HG03432 (cell line): Measurements from ENCODE around the gene S1PR3.

ENCODE experiments used
- ATAC-seq: cut with Tn5 transposase; IDR thresholded peaks from one replicate; pipeline ENCODE4 v1.9.1; 2021; ENCODE audit warnings: mild to moderate bottlenecking, moderate library complexity; ENCODE audit not compliant: unreplicated experiment

The S1PR3 gene

DNA sequence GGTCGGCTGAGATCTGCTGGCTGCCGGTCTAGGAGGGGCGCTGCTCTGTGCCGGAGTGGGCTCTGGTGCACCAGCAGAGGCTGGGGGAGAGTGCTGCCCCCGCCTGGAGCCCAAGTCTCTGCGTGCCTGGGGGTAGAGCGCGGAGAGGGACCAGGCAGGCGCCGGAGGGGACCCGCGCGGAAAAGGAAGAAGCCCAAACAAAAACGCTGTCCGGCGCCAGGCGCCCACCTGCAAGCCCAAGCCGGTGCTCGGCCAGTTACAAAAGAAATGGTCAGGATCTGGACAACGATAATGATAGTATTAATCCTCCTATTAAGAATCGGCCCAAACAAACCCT lies 571 bp upstream of the S1PR3 start:
- no peak for ATAC-seq

DNA sequence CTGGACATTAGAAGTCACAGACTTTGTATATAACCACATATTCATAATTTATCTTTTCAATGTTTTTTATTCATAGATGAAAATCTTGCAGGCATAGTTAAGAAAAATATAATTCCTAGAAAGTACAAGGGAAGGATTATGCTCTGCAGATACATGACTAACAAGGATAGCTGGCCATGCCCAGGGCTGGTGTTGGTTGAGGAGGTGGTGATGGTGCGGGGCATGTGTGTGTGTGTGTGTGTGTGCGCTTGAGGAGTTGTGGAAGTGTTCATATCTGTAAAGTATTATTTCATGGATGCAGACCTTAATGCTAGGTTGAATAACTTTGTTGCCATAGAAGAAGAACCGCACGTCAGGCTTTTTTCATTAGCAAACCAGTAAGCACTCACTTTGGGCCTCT lies 1.3 kb downstream of the S1PR3 start:
- no peak for ATAC-seq

DNA sequence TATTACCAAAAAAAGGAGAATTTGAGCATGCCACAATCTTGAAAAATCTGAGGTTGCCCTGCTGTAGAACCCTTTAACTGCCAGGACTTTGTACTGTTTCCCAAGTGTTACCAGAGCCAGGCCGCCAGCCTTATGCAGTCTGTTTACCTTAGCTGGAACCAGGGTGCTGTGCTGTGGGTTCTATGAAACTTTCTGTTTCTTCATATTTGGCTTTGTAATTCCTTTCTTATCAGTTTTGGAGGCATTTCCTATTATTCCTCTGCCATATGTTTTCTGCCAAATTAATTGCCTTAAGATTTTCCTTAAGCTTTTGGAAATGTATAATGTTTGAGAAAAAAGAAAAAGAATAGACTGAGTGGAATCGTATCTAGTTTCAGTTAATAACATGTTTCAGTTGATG lies 2.1 kb downstream of the S1PR3 start:
- ATAC-seq = no peak

DNA sequence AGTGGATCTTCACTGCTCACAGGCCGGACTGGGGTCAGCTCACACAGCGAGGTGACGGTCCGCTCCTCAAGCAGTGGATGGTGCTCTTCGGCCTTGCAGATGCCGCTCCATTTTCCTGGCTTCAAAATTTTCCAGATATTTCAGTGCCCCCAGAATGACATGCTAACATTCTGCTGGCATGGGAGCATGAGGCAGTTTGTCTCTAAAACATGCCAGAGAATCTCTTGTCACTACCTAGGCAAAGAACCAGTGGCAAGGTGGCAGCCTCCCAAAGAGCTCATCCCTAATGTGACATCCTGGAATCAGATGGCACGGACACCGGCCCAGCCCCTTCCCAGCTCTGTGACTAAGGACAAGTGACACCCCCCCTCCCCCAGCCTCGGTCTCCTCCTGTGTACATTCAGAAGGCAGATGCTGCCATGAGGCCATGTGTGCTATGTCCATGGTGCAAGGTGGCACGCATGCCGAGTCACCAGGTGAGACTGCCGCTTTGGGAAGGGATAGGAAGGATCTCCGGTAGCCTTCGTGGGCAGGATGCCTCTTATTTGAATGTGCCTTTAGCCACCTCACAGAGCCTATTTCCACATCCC lies 2.7 kb downstream of the S1PR3 start:
- ATAC-seq = no peak

DNA sequence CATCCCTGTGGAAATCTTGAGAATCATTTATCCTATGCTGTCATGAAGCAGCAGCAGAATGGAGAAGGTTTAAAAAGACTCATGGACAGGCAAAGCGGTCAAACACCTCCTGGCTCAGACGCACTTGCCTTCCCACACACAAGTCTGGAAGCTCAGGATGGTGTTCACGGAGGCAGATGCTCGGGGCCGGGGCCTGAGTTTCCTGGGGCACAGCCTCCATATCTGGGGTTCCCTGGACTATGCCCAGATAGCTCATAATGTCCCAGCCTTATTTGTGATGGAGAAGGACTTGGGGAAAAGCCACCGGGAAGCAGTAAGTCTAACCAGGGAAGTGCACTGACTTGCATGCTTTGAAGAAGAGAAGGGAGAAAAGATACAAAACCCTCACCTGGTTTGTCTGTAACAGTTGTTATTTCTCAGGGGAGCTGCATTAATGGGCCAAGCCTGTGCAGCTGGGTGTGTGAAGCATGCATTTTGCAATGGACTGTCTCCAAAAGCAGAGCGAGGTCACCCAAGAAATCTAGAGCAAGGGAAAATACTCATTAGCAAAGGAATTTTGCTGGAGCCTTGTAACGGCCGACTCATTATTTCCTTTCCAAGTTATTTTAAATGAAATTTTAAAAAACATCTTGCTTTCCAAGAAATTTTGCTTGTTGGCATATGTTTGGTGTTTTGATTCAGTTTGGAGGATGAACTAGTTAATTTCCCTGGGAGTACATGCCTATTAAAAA lies 3.4 kb downstream of the S1PR3 start:
- no peak for ATAC-seq

DNA sequence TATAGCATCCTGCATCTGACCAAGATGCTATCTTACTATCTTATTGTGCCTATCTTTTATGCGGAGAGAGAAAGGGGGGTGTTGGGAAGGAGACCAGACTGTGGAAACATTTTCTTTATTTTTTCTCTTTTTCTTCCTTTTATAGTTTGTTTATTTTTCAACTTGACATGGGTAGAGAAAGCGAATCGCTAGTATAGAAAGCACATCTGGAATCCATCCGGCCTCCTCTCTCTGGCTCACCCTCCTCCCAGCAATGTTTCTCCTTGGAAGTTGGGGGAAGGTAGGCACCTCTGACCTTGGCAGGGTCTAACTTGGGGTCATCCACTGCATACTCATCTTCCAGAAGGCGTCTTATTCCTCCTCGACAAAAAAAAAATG lies 3.9 kb downstream of the S1PR3 start:
- no peak for ATAC-seq

DNA sequence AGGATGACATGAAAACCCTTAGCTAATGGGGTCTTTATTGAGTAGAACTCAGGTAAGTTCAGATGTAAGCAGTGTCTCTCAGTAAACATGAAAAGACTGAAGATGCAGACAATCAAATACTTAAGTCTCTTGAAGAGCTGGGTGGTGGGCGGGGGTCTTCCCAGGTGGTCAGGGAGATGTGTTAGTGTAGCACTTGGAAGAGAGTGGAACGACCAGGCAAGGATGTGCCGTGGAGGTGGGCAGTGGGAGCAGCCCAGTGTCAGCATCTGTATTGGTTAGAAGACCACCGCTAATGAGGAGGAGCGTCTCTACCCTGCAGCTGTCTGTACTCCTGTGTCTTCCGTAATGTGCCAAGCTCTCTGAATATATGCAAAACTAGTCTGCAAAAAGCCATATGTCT lies 4.4 kb downstream of the S1PR3 start:
- no peak for ATAC-seq

DNA sequence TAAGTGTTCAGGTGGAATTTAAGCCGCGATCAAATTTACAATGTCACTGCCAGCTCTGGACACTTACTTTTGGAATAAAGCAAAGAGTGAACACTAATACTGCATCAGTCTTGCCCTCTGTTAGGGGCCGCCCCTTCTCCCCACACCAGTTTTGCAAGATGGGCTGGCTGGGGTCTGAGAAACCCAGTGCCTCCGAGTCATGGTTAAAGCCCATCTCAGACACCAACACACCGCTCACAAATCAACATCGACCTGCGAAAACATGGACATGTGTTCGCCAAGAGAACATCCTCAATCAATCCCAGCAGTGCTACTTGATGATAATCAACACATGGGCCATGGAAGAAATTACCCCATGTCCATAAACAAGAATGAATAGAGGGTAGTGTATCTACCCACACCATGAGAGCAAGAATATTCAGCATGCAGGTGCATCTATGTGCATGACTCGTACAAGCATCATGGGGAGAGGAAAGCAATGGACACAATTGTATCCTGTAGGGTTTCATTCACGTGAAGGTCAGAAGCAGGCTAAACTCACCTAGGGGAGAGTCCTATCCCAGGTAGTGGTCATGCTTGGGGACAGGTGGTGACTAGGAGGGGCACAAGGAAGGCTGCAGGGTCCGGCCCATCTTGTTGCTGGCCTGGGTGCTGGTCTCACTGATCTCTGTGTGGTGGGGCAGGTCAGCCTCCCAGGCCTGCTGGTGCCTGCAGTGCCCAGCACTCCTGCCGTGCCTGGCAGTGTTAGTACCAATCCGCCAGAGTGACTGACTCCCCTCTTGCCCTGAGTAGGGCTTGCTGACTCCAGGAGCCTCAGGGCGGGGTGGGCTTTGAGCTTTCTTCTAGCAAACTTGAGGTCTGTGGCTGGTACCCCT lies 5.0 kb downstream of the S1PR3 start:
- ATAC-seq = no peak

DNA sequence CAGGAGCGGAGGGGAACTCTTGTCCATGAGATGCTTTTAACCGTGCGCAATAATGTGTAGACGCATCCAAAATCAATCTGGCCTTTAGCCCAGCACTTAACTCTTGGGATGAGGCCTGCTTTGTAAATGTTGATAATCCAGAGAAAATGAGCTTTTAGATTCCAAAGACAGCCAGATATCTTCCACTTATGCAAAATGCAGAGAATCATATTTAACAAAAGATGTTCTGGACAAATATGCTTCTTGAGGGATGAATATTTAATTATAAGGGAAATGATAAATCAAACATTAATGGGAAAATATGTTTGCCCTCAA lies 5.6 kb downstream of the S1PR3 start:
- no peak for ATAC-seq

DNA sequence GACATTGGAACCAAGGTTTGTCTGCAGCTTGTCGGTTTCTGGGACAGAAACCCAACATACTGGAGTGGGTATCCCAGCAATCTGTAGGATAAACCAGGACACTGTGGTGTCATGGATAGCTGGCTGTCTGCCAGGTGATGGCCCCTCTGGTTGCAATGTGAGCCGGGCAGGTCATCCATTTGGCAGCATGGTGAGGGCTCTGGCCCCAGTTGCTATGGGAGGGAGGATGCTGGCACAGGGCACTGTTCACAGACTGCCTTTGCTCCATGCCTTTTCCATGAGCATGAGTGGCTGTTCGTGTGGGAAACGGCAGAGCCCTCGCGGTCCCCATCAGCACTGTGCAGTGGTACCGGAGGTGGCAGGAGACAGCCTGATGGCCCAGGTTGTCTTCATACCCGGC lies 6.4 kb downstream of the S1PR3 start:
- ATAC-seq = no peak

DNA sequence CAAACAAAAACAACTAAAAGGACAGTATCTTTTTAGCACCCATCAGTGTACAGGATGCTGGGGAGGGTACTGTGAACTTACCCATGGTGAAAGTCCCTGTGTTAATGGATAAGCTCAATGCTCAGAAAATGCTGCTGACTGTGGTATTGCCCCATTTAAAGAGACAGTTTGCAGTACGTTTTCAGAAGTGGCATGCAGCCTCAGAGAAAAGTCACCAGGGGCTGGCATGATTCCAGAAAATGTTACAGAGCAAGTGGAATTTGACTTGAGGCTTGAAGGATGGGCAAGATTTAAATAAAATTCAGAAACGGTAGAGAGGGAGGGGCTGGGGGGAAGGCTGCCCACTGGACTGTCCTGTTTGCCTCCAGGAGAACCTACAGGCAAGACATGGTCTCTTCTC lies 7.2 kb downstream of the S1PR3 start:
- no peak for ATAC-seq

DNA sequence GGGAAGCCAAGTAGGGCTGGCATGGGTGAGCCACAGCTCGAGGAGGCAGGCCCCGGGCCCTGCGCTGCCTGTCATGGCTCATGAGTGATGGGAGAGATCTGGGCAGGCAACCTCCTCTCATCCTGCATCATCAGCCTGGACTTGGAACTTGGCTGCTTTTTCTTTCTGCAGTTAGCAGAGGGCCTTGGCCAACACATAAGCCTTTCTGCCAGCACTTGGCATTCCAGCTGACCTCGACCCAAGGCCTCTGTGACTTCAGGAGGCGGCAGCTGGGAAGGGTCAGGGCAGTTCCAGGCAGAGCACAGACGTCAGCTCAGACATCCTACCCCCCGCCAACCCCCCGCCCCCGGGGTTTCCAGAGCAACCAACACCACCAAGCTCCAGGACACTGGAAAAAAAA lies 7.6 kb downstream of the S1PR3 start:
- ATAC-seq = no peak

DNA sequence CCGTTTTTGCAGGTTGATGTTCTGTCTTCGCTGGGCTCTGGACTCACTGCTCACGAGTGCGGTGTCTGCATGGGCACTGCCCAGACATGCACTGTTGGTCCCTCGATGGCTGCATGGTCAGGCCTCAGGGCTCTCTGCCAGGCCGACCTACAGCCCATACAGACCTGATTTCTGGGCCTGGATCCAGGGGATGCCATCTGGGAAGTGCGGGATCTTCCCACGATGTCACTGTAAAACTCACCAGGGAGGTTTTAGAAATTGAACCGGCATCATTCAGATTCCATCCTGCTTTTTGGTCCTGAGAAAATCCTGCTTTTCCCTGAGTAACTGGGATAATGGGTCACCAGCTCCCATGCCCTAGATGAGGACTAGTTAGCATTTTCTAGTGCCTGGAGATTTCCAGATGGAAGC lies 9.1 kb downstream of the S1PR3 start:
- ATAC-seq = no peak

DNA sequence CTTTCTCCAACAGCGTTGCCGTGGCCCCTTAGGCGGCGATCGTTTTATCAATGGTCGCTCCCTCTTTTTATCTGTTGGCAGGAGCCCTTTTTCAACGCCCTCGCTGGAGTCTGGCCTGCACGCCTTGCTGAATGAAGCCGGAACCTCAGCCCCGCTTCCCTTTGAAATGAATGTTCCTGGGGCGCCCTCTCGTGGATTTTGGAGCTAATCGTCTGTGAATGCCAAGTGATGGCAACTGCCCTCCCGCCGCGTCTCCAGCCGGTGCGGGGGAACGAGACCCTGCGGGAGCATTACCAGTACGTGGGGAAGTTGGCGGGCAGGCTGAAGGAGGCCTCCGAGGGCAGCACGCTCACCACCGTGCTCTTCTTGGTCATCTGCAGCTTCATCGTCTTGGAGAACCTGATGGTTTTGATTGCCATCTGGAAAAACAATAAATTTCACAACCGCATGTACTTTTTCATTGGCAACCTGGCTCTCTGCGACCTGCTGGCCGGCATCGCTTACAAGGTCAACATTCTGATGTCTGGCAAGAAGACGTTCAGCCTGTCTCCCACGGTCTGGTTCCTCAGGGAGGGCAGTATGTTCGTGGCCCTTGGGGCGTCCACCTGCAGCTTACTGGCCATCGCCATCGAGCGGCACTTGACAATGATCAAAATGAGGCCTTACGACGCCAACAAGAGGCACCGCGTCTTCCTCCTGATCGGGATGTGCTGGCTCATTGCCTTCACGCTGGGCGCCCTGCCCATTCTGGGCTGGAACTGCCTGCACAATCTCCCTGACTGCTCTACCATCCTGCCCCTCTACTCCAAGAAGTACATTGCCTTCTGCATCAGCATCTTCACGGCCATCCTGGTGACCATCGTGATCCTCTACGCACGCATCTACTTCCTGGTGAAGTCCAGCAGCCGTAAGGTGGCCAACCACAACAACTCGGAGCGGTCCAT lies 10.0 kb downstream of the S1PR3 start:
- peak; percentile 83 for ATAC-seq

DNA sequence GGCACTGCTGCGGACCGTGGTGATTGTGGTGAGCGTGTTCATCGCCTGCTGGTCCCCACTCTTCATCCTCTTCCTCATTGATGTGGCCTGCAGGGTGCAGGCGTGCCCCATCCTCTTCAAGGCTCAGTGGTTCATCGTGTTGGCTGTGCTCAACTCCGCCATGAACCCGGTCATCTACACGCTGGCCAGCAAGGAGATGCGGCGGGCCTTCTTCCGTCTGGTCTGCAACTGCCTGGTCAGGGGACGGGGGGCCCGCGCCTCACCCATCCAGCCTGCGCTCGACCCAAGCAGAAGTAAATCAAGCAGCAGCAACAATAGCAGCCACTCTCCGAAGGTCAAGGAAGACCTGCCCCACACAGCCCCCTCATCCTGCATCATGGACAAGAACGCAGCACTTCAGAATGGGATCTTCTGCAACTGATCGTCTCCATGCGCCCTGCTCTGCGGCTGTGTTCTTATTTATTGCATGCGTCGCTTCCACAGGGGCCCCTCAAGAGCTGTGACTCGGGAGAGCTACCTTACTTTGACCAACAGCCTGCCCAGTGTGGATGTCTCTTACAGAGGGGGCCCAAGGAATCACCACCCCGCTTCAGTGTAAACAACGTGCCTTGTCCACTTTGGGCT lies 10.8 kb downstream of the S1PR3 start:
- no peak for ATAC-seq

DNA sequence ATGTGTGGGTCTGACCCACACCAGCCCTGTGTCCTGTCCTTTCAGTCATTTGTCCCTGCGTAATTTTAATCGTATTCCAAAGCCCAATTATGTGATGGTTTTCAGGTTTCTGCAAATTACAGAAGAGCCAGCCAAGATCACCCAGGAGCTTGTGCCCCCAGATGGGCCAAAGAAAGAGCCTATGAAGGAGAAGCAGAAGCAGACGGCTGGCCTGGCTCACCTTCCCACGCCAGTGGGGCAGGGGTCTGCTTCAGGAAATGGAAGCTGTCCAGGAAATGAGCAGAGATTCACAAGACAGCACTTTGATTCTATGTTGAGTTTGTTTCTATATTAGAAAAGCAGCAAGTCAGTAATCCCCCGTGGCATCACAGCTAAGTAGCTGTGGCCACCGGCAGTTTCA lies 11.7 kb downstream of the S1PR3 start:
- ATAC-seq = no peak

DNA sequence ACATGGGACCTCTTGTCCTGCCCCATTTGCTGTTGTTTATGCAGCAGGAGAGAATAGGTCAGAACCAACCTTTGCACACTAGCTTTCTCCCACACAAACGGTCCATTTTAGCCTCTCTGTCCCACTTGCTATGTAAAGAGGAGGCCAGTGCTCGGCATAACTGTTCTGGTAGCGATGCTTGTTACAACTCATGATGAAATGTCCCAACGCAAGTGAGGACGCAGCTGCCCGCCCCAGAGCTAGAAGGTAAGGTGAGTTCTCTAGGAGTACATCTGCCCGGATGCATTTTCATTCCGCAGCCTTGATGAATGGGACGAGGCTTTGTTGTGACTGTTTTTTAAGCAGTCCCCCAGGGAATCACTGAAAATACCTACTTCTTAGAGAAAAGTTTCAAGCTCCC lies 14.1 kb downstream of the S1PR3 start:
- no peak for ATAC-seq

DNA sequence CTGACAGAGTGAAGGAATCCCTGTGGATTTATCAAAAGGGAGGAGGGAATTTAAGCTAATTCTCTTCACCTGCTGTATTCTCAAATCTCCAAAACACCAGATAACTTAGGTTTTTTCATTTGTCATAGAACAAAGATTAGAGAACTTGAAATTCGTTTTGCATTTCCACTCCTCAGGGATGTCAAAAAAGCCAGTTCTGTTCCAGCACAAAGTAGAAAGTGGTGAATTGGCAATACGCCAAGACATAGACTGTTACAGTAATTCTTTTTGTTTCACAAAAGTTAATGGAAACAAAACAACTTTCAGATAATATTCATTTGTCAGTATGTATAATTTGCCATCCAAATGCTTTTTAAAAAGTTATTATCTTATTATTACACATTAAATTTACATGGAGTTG lies 15.0 kb downstream of the S1PR3 start:
- ATAC-seq = no peak

DNA sequence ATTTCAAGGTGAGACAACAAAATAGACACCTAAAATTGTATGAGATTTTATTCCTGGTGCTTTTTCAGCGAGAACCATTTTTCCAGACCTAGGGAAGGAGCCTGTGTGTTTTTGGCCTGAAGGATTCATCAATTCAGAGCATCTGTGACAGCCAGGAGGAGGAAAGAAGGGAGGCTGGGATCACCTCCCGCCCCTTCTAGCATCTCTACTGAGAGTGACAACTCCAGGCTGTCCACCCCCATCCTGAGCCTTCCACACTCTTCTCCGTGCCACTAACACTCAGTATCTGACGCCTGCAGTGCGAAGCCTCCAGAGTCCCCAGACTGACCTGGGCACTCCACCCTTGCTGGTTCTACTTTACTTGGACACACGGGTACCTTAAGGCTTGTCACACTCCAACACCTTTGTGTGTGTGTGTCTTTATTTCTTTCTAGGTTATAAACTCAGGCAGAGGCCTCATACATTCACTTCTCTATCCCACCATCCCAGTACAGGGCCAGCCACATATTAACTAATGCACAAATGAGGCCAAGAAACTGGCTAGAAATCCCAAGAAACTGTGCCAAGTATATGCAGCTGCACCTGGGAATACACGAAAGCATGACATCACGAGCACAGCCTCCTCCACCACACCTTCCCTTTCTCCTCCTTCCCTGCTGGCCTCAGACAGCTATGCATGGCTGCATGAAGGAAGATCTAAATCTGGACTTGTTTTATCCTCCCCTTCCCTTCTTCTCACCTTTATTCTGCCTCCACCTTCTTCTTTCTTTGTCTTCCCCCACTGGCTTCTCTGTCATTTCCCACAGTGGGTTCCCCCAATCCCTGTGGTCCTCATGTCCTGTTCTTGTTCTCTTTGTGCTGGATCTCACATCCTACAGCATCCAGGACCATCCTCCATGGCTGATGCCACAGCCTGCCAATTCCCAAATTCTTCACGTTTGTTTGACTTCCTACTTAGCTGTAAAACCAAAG lies 16.0 kb downstream of the S1PR3 start:
- no peak for ATAC-seq
